Suprapubic skin (tissue), 4 donors: Measurements from ENCODE around the gene PACS1. TPM values are rescaled to one million over a fixed set of nuclear protein-coding genes. Genes with fewer than 3 reads are reported as not detected.
A peak's percentile ranks its signal among the peaks of the same experiment; 100 is the strongest.
"Not testable (repeated sequence)": the region's sequence is repeated elsewhere in the genome, so short reads cannot be mapped to it uniquely, and the experiment has no call there.

ENCODE experiments used
- DNase-seq, 2 donors: peaks; one replicate each; pipeline ENCODE4 v3.0.0-alpha.2; 2019; ENCODE audit warnings: low spot score in 2 of 2
- H3K27ac ChIP-seq: fragments of 200-600 bp; sonication (generic); one replicate; pipeline ENCODE4 v1.5.1; 2019
- H3K27me3 ChIP-seq: fragments of 200-600 bp; sonication (generic); one replicate; pipeline ENCODE4 v1.5.1; 2019
- H3K36me3 ChIP-seq: fragments of 200-600 bp; sonication (generic); one replicate; pipeline ENCODE4 v1.5.1; 2019
- H3K4me1 ChIP-seq: fragments of 200-600 bp; sonication (generic); one replicate; pipeline ENCODE4 v1.5.1; 2019
- H3K4me3 ChIP-seq: fragments of 200-600 bp; sonication (generic); one replicate; pipeline ENCODE4 v1.5.1; 2019; ENCODE audit warnings: mild to moderate bottlenecking
- H3K9me3 ChIP-seq: fragments of 200-600 bp; sonication (generic); one replicate; pipeline ENCODE4 v1.5.1; 2019
- EP300 ChIP-seq: sonication (generic); formaldehyde crosslinking; IDR thresholded peaks from one replicate; pipeline ENCODE4 v1.6.1; 2017; ENCODE audit warnings: antibody characterized with exemption
- POLR2A ChIP-seq, 2 donors: fragments of 450-650 bp; IDR thresholded peaks; one replicate each; pipeline ENCODE4 v1.6.1; 2017; ENCODE audit warnings: antibody characterized with exemption in 2 of 2, mild to moderate bottlenecking in 2 of 2, moderate library complexity in 2 of 2
- POLR2AphosphoS5 ChIP-seq, 3 donors: sonication (generic); formaldehyde crosslinking; IDR thresholded peaks; one replicate each; pipeline ENCODE4 v1.6.1; 2017; ENCODE audit warnings: antibody characterized with exemption in 3 of 3
- WGBS: methylation state at CpG from one replicate; pipeline ENCODE4 v1.1.5; 2018; 5-methylcytosine and 5-hydroxymethylcytosine counted together
- total RNA-seq, 4 donors: library from RNA; depleted of rRNA; stranded (reverse); fragments of >200 nt; gene quantifications; one replicate each; pipeline ENCODE4 v1.1.0, GENCODE V29; 2016
- TF ChIP-seq, protein P1 (sequence below), 2 donors: fragments of 200-600 bp in 1 of 2; fragments of 450-650 bp in 1 of 2; sonication (generic) in 1 of 2; IDR thresholded peaks; one replicate each; pipeline ENCODE4 v1.5.1; 2016 to 2019; ENCODE audit warnings: antibody characterized with exemption in 2 of 2, mild to moderate bottlenecking in 1 of 2, moderate library complexity in 1 of 2

PACS1 gene
- total RNA-seq, 4 donors from 2014 or later: 30.5 to 78.6 (median 41.8) TPM

DNA sequence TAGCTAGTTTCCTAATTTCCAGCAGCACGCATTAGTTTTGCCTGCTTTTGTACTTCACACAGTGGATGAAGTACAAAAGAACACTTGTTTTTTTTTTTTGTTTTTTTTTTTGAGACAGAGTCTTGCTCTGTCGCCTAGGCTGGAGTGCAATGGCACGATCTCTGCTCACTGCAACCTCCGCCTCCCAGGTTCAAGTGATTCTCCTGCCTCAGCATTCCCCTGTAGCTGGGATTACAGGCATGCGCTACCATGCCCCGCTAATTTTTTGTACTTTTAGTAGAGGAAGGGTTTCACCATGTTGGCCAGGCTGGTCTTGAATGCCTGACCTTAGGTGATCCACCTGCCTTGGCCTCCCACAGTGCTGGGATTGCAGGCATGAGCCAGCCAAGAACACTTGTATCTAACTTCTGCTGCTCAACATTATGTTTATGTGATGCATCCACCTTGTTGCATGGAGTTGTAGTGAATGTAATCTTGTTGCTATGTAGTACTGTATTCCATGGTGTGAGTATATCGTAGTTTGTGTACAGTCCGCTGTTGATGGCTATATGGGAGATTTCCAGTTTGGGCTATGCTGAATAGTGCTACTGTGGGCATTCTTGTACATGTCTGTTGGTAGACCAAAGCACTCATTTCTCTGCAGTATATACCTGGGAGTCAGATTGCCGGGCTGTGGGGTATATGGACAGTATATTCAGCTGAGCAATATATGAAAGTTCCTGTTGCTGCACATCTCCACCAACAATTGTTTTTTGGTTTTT, 17.3 kb downstream of the PACS1 start:
- Histone ChIP-seq H3K36me3 (no peaks in the 10 kb centered on the region), H3K9me3 (no peaks in the 10 kb centered on the region), H3K4me1 (peaks cover 22% of the 10 kb centered on the region), H3K27me3 (no peaks in the 10 kb centered on the region), H3K4me3 (no peak overlapping the region), H3K27ac (no peak overlapping the region)
- TF ChIP-seq POLR2A (IDR thresholded peaks at IDR 0.05) (no peak), POLR2AphosphoS5 (IDR thresholded peaks at IDR 0.05) (no peak), EP300 (no peak)
- TF ChIP-seq, protein P1, sequence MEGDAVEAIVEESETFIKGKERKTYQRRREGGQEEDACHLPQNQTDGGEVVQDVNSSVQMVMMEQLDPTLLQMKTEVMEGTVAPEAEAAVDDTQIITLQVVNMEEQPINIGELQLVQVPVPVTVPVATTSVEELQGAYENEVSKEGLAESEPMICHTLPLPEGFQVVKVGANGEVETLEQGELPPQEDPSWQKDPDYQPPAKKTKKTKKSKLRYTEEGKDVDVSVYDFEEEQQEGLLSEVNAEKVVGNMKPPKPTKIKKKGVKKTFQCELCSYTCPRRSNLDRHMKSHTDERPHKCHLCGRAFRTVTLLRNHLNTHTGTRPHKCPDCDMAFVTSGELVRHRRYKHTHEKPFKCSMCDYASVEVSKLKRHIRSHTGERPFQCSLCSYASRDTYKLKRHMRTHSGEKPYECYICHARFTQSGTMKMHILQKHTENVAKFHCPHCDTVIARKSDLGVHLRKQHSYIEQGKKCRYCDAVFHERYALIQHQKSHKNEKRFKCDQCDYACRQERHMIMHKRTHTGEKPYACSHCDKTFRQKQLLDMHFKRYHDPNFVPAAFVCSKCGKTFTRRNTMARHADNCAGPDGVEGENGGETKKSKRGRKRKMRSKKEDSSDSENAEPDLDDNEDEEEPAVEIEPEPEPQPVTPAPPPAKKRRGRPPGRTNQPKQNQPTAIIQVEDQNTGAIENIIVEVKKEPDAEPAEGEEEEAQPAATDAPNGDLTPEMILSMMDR (IDR thresholded peaks at IDR 0.05): no peak
- 86% methylated on average over 8 of the region's 9 CpGs for WGBS
- DNase-seq: no peak

DNA sequence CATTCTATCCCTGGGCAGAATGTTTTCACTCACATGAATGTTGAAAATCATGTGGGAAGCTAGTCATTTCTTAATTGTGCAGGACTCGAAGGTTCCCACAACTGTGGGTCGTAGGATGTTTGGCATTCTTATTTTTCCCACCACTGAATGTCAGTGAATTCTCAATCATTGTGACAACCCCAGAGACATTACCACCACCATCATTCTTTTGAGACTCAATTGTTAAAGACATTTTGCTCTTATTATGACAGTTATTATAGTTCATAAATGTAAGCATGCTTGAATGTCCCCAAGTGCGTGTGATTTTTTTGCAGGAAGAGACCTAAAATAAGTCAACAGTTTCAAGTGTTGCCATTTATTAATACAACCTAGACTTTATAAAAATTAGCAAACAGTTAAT, 19.0 kb downstream of the PACS1 start:
- Histone ChIP-seq H3K27ac (no peak overlapping the region), H3K27me3 (no peaks in the 10 kb centered on the region), H3K4me3 (no peak overlapping the region), H3K9me3 (no peaks in the 10 kb centered on the region), H3K36me3 (no peaks in the 10 kb centered on the region), H3K4me1 (peaks cover 5% of the 10 kb centered on the region)
- DNase-seq: no peak
- WGBS: 88% methylated on average over 3 of the region's 3 CpGs
- no peak for TF ChIP-seq POLR2A (IDR thresholded peaks at IDR 0.05)
- no peak for TF ChIP-seq POLR2AphosphoS5 (IDR thresholded peaks at IDR 0.05)
- TF ChIP-seq, protein P1 (IDR thresholded peaks at IDR 0.05): no peak
- no peak for TF ChIP-seq EP300

DNA sequence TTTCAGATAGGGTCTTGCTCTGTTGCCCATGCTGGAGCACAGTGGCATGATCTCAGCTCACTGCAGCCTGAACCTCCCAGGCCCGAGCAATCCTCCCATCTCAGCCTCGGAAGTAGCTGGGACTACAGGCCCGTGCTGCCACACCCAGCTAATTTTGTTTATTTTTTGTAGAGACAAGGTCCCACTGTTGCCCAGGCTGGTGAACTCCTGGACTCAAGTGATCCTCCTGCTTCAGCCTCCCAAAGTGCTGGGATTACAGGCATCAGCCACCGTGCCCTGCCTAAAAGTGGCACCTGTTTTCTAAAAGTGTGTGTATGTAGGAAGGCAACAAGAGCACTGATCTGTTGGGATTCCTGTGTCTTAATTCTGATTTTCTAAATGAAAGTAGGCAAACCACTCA, 20.2 kb downstream of the PACS1 start:
- DNase-seq: no peak
- H3K27ac ChIP-seq: no peak overlapping the region
- no peak overlapping the region for H3K4me3 ChIP-seq
- H3K27me3 ChIP-seq: no peaks in the 10 kb centered on the region
- peaks cover 1% of the 10 kb centered on the region for H3K4me1 ChIP-seq
- H3K9me3 ChIP-seq: no peaks in the 10 kb centered on the region
- TF ChIP-seq, protein P1 (IDR thresholded peaks at IDR 0.05): no peak
- whole genome bisulfite sequencing: 85% methylated on average over 4 of the region's 4 CpGs
- no peaks in the 10 kb centered on the region for H3K36me3 ChIP-seq

DNA sequence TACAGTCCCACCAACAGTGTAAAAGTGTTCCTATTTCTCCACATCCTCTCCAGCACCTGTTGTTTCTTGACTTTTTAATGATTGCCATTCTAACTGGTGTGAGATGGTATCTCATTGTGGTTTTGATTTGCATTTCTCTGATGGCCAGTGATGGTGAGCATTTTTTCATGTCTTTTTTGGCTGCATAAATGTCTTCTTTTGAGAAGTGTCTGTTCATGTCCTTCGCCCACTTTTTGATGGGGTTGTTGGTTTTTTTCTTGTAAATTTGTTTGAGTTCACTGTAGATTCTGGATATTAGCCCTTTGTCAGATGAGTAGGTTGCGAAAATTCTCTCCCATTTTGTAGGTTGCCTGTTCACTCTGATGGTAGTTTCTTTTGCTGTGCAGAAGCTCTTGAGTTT, 22.1 kb downstream of the PACS1 start:
- H3K9me3 ChIP-seq, H3K4me3 ChIP-seq, H3K36me3 ChIP-seq, H3K4me1 ChIP-seq, H3K27ac ChIP-seq, DNase-seq, H3K27me3 ChIP-seq: not testable (repeated sequence)
- WGBS: 97% methylated on average over 2 of the region's 2 CpGs

DNA sequence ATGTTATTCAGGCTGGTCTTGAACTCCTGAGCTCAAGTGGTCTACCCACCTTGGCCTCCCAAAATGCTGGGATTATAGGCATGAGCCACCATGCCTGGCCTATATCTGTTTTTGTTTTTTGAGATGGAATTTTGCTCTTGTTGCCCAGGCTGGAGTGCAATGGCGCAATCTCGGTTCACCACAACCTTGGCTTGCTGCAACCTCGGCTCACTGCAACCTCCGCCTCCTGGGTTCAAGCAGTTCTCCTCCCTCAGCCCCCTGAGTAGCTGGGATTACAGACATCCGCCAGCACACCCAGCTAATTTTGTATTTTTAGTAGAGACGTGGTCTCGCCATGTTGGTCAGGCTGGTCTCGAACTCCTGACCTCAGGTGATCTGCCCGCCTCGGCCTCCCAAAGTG, 29.7 kb downstream of the PACS1 start:
- not testable (repeated sequence) for H3K4me3 ChIP-seq, H3K9me3 ChIP-seq, DNase-seq, H3K36me3 ChIP-seq, H3K27me3 ChIP-seq, H3K27ac ChIP-seq
- H3K4me1 ChIP-seq: peaks cover 13% of the 10 kb centered on the region
- WGBS: 96% methylated on average over 10 of the region's 10 CpGs

DNA sequence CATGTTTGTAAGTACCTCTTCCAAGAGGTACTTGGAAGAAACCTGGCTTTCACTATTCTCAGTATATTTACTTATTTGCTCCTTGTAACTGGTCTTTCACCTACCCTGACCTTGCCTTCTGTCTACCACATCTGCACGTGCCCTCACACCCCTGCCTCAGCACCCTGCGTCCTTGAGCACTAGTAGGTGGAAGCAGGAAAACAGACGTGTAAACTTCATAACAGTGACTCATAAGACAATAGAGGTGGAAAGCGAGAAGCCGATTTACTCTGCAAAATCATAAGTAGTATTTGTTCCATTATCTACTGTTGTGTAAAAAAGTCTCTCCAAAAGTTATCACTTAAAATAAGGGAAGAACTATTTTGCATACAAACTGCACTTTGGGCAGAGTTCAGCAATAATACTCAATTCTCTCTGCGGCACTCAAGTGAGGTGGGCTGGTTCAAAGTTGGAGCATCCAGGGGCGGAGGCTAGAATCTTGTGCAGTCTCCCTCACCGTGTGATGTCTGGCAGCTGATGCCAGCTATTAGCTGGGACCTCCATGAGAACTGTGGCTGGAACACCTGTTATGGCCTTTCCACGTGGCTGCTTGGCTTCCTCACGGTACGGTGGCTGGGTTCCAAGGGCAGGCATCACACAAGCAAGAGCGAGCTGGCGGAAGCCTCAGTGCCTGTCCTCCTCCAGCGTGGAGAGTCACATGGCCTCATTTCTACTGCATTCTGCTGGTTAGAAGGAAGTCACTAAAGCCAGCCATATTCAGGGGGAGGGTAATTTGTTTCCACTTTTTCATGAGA, 30.4 kb downstream of the PACS1 start:
- Histone ChIP-seq H3K27me3 (no peaks in the 10 kb centered on the region), H3K9me3 (no peaks in the 10 kb centered on the region), H3K4me3 (peak overlapping the region; percentile 6), H3K4me1 (peaks cover 13% of the 10 kb centered on the region), H3K27ac (peak overlapping the region; percentile 13), H3K36me3 (no peaks in the 10 kb centered on the region)
- 40% methylated on average over 14 of the region's 14 CpGs for WGBS
- peak; percentile 74 to 85 for DNase-seq
- TF ChIP-seq POLR2A (IDR thresholded peaks at IDR 0.05): no peak
- TF ChIP-seq POLR2AphosphoS5 (IDR thresholded peaks at IDR 0.05): no peak
- TF ChIP-seq EP300: no peak
- TF ChIP-seq, protein P1 (IDR thresholded peaks at IDR 0.05): no peak
